Tongue (tissue), 2 donors: ENCODE measurements around the gene GRID2. TPM values are rescaled to one million over a fixed set of nuclear protein-coding genes. Genes with fewer than 3 reads are reported as not detected.
"Not testable (repeated sequence)": the region's sequence is repeated elsewhere in the genome, so short reads cannot be mapped to it uniquely, and the experiment has no call there.

ENCODE experiments used
- DNase-seq: peaks from one replicate; pipeline ENCODE4 v3.0.0-alpha.2; 2015
- total RNA-seq: library from RNA; depleted of rRNA; stranded (reverse); fragments of >200 nt; gene quantifications from one replicate; pipeline ENCODE4 v1.2.3, GENCODE V29; 2014

Gene GRID2
- total RNA-seq, 1 donor from 2014 or later, result 1.6 TPM

GRCh38 chr4:93540562-93540961 is 1236.8 kb downstream of the GRID2 start:
- peak; percentile 6 for DNase-seq

- DNase-seq, result no peak
Measured at GRCh38 chr4:93561842-93562241, 1258.1 kb downstream of the GRID2 start.

- DNase-seq, result no peak
Measured at GRCh38 chr4:93568758-93569157, 1265.0 kb downstream of the GRID2 start.

- DNase-seq, result no peak
Measured at GRCh38 chr4:93573285-93573684, 1269.5 kb downstream of the GRID2 start.

GRCh38 chr4:93578942-93579341 is 1275.2 kb downstream of the GRID2 start:
- DNase-seq, result no peak

- no peak for DNase-seq
Measured at GRCh38 chr4:93605163-93605562, 1301.4 kb downstream of the GRID2 start.

- DNase-seq, result peak; percentile 33
Measured at GRCh38 chr4:93617606-93618005, 1313.8 kb downstream of the GRID2 start.

GRCh38 chr4:93633721-93634120 is 1330.0 kb downstream of the GRID2 start:
- no peak for DNase-seq

GRCh38 chr4:93635943-93636342 is 1332.2 kb downstream of the GRID2 start:
- no peak for DNase-seq

GRCh38 chr4:93645120-93645519 is 1341.4 kb downstream of the GRID2 start:
- DNase-seq, result no peak

GRCh38 chr4:93646233-93646930 is 1342.6 kb downstream of the GRID2 start:
- no peak for DNase-seq

- DNase-seq, result no peak
Measured at GRCh38 chr4:93648258-93648657, 1344.5 kb downstream of the GRID2 start.

GRCh38 chr4:93649828-93650227 is 1346.1 kb downstream of the GRID2 start:
- DNase-seq, result no peak

GRCh38 chr4:93654211-93654610 is 1350.4 kb downstream of the GRID2 start:
- no peak for DNase-seq

GRCh38 chr4:93657527-93657926 is 1353.8 kb downstream of the GRID2 start:
- DNase-seq, result no peak

GRCh38 chr4:93658443-93658842 is 1354.7 kb downstream of the GRID2 start:
- no peak for DNase-seq

GRCh38 chr4:93659629-93660028 is 1355.9 kb downstream of the GRID2 start:
- DNase-seq, result no peak

- no peak for DNase-seq
Measured at GRCh38 chr4:93660036-93660435, 1356.3 kb downstream of the GRID2 start.

GRCh38 chr4:93670434-93670833 is 1366.7 kb downstream of the GRID2 start:
- DNase-seq, result no peak

GRCh38 chr4:93671093-93671492 is 1367.3 kb downstream of the GRID2 start:
- DNase-seq, result no peak

GRCh38 chr4:93676937-93677336 is 1373.2 kb downstream of the GRID2 start:
- DNase-seq, result not testable (repeated sequence)

GRCh38 chr4:93684571-93684970 is 1380.8 kb downstream of the GRID2 start:
- no peak for DNase-seq

GRCh38 chr4:93687304-93687703 is 1383.5 kb downstream of the GRID2 start:
- DNase-seq, result no peak

- no peak for DNase-seq
Measured at GRCh38 chr4:93688978-93689377, 1385.2 kb downstream of the GRID2 start.

- peak; percentile 12 for DNase-seq
Measured at GRCh38 chr4:93693141-93693540, 1389.4 kb downstream of the GRID2 start.
